Measurements from ENCODE around the gene GTF2IRD1.
"Not testable (repeated sequence)": the region's sequence is repeated elsewhere in the genome, so short reads cannot be mapped to it uniquely, and the experiment has no call there.

DNA sequence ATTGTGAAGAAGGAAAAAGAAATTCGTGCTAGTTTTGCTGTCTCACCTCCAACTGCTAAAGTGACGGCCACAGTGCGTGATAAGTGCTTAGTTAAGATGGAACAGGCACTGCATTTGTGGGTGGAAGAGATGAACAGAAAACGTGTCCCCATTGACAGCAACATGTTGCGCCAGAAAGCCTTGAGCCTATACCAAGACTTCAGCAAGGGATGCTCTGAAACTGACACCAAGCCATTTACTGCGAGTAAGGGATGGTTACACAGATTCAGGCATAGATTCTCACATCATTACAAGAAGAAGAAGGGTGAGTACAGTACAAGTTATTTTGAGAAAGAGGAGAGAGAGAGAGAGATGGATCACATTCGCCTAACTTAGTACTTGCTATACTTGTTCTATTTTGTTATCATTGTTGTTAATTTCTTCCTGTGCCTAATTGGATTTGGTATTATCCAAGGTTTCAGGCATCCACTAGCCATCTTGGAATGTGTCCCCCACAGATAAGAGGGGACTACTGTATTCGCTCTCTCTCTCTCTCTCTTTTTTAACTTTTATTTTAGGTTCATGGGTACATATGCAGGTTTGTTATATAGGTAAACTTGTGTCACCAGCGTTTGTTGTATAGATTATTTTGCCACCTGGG lies 196.9 kb downstream of the GTF2IRD1 start:
- not testable (repeated sequence) for TF ChIP-seq POLR2A, CTCF (IDR thresholded peaks at IDR 0.05)
